KMS-11 (cell line): ENCODE results near the gene SMIM31.

ENCODE experiments used
- H2AFZ ChIP-seq: fragments of 200-600 bp; sonication (generic); 2 replicates; pipeline ENCODE4 v1.6.1; 2016; ENCODE audit warnings: antibody characterized with exemption, mixed run types, low read depth
- H3K27ac ChIP-seq: fragments of 200-600 bp; sonication (generic); 2 replicates; pipeline ENCODE4 v1.6.1; 2016; ENCODE audit warnings: mild to moderate bottlenecking, mixed run types
- H3K27me3 ChIP-seq: fragments of 200-600 bp; sonication (generic); 2 replicates; pipeline ENCODE4 v1.6.1; 2017; ENCODE audit warnings: mild to moderate bottlenecking, low read depth, mixed run types, moderate library complexity; ENCODE audit not compliant: insufficient read depth
- H3K36me3 ChIP-seq: fragments of 200-600 bp; sonication (generic); 2 replicates; pipeline ENCODE4 v1.6.1; 2017; ENCODE audit warnings: mild to moderate bottlenecking, mixed run types; ENCODE audit not compliant: insufficient read depth
- H3K4me1 ChIP-seq: fragments of 200-600 bp; sonication (generic); 2 replicates; pipeline ENCODE4 v1.6.1; 2016; ENCODE audit warnings: mild to moderate bottlenecking, low read depth, mixed run types; ENCODE audit not compliant: poor library complexity, severe bottlenecking
- H3K4me2 ChIP-seq: fragments of 200-600 bp; sonication (generic); 2 replicates; pipeline ENCODE4 v1.7.0; 2016; ENCODE audit warnings: mild to moderate bottlenecking, mixed run types
- H3K4me3 ChIP-seq: fragments of 200-600 bp; sonication (generic); IDR thresholded peaks from 2 replicates; pipeline ENCODE4 v1.6.1; 2017; ENCODE audit warnings: low read depth, low read length, mixed read lengths; ENCODE audit not compliant: insufficient read depth
- H3K79me2 ChIP-seq: fragments of 200-600 bp; sonication (generic); 2 replicates; pipeline ENCODE4 v1.6.1; 2016; ENCODE audit warnings: low read depth, mixed run types; ENCODE audit not compliant: insufficient read depth
- H3K9ac ChIP-seq: fragments of 200-600 bp; sonication (generic); 2 replicates; pipeline ENCODE4 v1.6.1; 2016; ENCODE audit warnings: mild to moderate bottlenecking, mixed run types
- H4K20me1 ChIP-seq: fragments of 200-600 bp; sonication (generic); 2 replicates; pipeline ENCODE4 v1.6.1; 2016; ENCODE audit warnings: mild to moderate bottlenecking, mixed run types; ENCODE audit not compliant: insufficient read depth
- TF ChIP-seq, protein P1 (sequence below): fragments of 200-600 bp; sonication (generic); conservative IDR thresholded peaks from 2 replicates; pipeline ENCODE4 v1.6.1; 2017; ENCODE audit warnings: low read depth, mild to moderate bottlenecking, antibody characterized with exemption, low read length, moderate library complexity, mixed read lengths

The SMIM31 gene

DNA sequence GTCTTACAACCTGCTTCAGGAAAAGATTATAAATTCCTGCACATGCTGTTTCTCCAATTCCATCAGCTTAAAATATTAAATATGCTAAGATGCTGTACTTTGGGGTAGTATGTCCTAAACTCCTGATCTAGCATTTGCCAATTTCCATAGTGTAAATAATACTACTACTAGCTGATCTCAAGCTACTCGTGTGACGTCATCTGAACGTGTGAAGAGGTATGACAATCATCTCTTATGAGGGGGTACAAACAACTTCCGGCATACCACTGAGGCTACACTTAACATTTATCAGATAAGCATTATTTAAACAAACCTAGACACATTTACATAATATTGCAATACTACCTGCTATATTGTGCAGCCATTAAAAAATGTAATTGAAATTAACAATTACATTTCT, 70.7 kb downstream of the SMIM31 start:
- Histone ChIP-seq H3K79me2 (no peaks in the 10 kb centered on the region), H4K20me1 (no peaks in the 10 kb centered on the region), H3K4me2 (no peak overlapping the region), H3K4me1 (no peaks in the 10 kb centered on the region), H2AFZ (no peak overlapping the region), H3K27me3 (no peaks in the 10 kb centered on the region), H3K9ac (no peak overlapping the region), H3K36me3 (no peaks in the 10 kb centered on the region), H3K4me3 (no peak overlapping the region), H3K27ac (no peak overlapping the region)
- TF ChIP-seq, protein P1, sequence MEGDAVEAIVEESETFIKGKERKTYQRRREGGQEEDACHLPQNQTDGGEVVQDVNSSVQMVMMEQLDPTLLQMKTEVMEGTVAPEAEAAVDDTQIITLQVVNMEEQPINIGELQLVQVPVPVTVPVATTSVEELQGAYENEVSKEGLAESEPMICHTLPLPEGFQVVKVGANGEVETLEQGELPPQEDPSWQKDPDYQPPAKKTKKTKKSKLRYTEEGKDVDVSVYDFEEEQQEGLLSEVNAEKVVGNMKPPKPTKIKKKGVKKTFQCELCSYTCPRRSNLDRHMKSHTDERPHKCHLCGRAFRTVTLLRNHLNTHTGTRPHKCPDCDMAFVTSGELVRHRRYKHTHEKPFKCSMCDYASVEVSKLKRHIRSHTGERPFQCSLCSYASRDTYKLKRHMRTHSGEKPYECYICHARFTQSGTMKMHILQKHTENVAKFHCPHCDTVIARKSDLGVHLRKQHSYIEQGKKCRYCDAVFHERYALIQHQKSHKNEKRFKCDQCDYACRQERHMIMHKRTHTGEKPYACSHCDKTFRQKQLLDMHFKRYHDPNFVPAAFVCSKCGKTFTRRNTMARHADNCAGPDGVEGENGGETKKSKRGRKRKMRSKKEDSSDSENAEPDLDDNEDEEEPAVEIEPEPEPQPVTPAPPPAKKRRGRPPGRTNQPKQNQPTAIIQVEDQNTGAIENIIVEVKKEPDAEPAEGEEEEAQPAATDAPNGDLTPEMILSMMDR, result no peak

DNA sequence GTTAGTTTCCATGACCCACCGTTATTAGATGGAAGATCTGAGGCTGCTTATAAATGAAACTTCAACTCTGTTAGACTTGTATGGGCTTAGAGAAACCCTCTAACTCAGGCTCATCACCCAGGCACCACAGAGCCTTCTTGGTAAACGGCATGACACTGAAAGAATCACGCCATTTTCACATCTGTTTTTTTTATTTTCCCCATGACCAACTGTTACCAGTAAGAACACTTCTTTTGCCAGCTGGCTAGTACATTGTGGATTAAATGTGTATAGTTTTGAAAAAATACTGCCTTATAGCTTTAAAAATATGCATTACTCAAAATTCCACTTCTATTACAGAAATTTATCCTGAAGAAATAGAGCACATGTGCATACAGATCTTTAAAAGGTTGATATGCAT, 75.0 kb downstream of the SMIM31 start:
- H4K20me1 ChIP-seq, result no peaks in the 10 kb centered on the region
- no peaks in the 10 kb centered on the region for H3K36me3 ChIP-seq
- no peak overlapping the region for H3K4me2 ChIP-seq
- H3K27me3 ChIP-seq, result no peaks in the 10 kb centered on the region
- no peak overlapping the region for H3K9ac ChIP-seq
- no peaks in the 10 kb centered on the region for H3K79me2 ChIP-seq
- no peak overlapping the region for H3K27ac ChIP-seq
- no peaks in the 10 kb centered on the region for H3K4me1 ChIP-seq
- TF ChIP-seq, protein P1, result no peak
- no peak overlapping the region for H3K4me3 ChIP-seq
- H2AFZ ChIP-seq, result no peak overlapping the region

DNA sequence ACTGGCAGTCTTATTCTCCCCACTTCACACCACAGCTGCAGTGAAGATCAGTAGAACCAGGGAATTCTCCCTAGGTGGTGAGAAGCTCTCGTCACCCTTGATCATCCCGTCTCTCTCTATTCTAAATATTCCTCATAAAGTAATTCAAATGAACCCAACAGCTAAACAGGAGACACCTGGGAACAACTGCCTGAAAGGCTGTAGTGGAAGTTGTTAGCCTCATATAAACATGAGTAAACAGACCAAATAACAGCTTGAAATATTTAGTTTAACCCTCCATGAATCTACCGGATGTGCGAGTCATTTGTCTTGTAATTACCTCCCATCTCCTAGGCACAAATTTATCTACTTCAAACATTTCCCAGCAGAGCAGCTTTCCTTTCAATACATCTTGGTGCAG, 92.6 kb downstream of the SMIM31 start:
- Histone ChIP-seq H3K36me3 (no peaks in the 10 kb centered on the region), H3K4me3 (no peak overlapping the region), H4K20me1 (no peaks in the 10 kb centered on the region), H2AFZ (no peak overlapping the region), H3K4me2 (no peak overlapping the region), H3K79me2 (no peaks in the 10 kb centered on the region), H3K9ac (no peak overlapping the region), H3K27me3 (no peaks in the 10 kb centered on the region), H3K4me1 (no peaks in the 10 kb centered on the region), H3K27ac (no peak overlapping the region)
- TF ChIP-seq, protein P1, result no peak

DNA sequence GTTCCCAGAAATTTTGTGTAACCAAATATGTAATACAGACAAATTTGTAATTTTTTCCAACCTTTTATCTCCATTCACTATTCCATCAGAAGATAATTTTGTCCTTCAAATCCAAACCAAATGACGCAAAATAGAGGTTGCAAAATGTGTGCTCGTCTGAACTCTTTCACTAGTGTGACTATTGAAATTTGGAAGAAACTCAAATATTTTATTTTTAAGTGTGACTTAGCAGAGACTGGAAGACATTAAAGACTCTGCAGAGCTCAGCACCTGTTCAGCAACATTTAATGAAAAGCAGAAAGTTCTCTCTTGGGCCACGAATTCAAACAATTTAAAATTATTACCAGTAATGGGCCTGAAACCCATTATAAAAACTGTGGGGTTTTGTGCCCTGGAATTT, 93.1 kb downstream of the SMIM31 start:
- H3K4me2 ChIP-seq, result no peak overlapping the region
- no peak overlapping the region for H3K27ac ChIP-seq
- no peaks in the 10 kb centered on the region for H3K4me1 ChIP-seq
- no peaks in the 10 kb centered on the region for H4K20me1 ChIP-seq
- H3K9ac ChIP-seq, result no peak overlapping the region
- H3K4me3 ChIP-seq, result no peak overlapping the region
- H3K27me3 ChIP-seq, result no peaks in the 10 kb centered on the region
- no peak overlapping the region for H2AFZ ChIP-seq
- H3K36me3 ChIP-seq, result no peaks in the 10 kb centered on the region
- no peaks in the 10 kb centered on the region for H3K79me2 ChIP-seq
- TF ChIP-seq, protein P1, result no peak
